Activated CD4-positive, alpha-beta T cell treated with anti-CD3 and anti-CD28 coated beads for 48 hours (primary cell): Measurements from ENCODE around the gene SMURF1.
A peak's percentile ranks its signal among the peaks of the same experiment; 100 is the strongest.

Experiments
- DNase-seq: peaks from one replicate; pipeline ENCODE4 v3.0.0-alpha.2; 2020

Gene SMURF1

GRCh38 chr7:99096124-99096887 lies 47.6 kb downstream of the SMURF1 start:
- no peak for DNase-seq

GRCh38 chr7:99095698-99096097 lies 48.2 kb downstream of the SMURF1 start:
- DNase-seq, result no peak

GRCh38 chr7:99094401-99094800 lies 49.5 kb downstream of the SMURF1 start:
- no peak for DNase-seq

- no peak for DNase-seq
Observed at GRCh38 chr7:99092064-99092720, 51.7 kb downstream of the SMURF1 start.

GRCh38 chr7:99090771-99091542 lies 53.0 kb downstream of the SMURF1 start:
- DNase-seq, result no peak

GRCh38 chr7:99089914-99090629 lies 53.8 kb downstream of the SMURF1 start:
- DNase-seq, result no peak

GRCh38 chr7:99086944-99087343 lies 57.0 kb downstream of the SMURF1 start:
- DNase-seq, result no peak

- DNase-seq, result no peak
Observed at GRCh38 chr7:99086532-99086931, 57.4 kb downstream of the SMURF1 start.

- DNase-seq, result no peak
Observed at GRCh38 chr7:99083733-99084132, 60.2 kb downstream of the SMURF1 start.

GRCh38 chr7:99083068-99083651 lies 60.7 kb downstream of the SMURF1 start:
- no peak for DNase-seq

GRCh38 chr7:99080679-99081078 lies 63.2 kb downstream of the SMURF1 start:
- DNase-seq, result no peak

GRCh38 chr7:99079104-99079503 lies 64.8 kb downstream of the SMURF1 start:
- DNase-seq, result peak; percentile 7

GRCh38 chr7:99078416-99078815 lies 65.5 kb downstream of the SMURF1 start:
- DNase-seq, result no peak

GRCh38 chr7:99076615-99077014 lies 67.3 kb downstream of the SMURF1 start:
- no peak for DNase-seq

- no peak for DNase-seq
Observed at GRCh38 chr7:99073839-99074446, 70.0 kb downstream of the SMURF1 start.

GRCh38 chr7:99072126-99072525 lies 71.8 kb downstream of the SMURF1 start:
- DNase-seq, result no peak

- no peak for DNase-seq
Observed at GRCh38 chr7:99070361-99070760, 73.5 kb downstream of the SMURF1 start.

- DNase-seq, result no peak
Observed at GRCh38 chr7:99061001-99061776, 82.7 kb downstream of the SMURF1 start.

GRCh38 chr7:99054781-99055180 lies 89.1 kb downstream of the SMURF1 start:
- no peak for DNase-seq

- DNase-seq, result no peak
Observed at GRCh38 chr7:99050971-99051370, 92.9 kb downstream of the SMURF1 start.

- DNase-seq, result no peak
Observed at GRCh38 chr7:99047526-99048077, 96.3 kb downstream of the SMURF1 start.
